ENCODE data around the gene ZNF716. TPM values are rescaled to one million over a fixed set of nuclear protein-coding genes. Genes with fewer than 3 reads are reported as not detected.
"Not testable (repeated sequence)": the region's sequence is repeated elsewhere in the genome, so short reads cannot be mapped to it uniquely, and the experiment has no call there.

The ZNF716 gene
- total RNA-seq = not detected
- long read RNA-seq = 0 reads

- DNase-seq = no peak
- intact Hi-C loops (cut with DNase I, micrococcal nuclease) = no loop called here
- ATAC-seq = no peak
These were observed at the start of gene ZNF716 for GRCh38 chr7:57449904-57450303. Gene ZNF716, plus strand, starts transcription at chr7:57450177. Its CDS starts 112 bp downstream, at chr7:57450289.

DNA sequence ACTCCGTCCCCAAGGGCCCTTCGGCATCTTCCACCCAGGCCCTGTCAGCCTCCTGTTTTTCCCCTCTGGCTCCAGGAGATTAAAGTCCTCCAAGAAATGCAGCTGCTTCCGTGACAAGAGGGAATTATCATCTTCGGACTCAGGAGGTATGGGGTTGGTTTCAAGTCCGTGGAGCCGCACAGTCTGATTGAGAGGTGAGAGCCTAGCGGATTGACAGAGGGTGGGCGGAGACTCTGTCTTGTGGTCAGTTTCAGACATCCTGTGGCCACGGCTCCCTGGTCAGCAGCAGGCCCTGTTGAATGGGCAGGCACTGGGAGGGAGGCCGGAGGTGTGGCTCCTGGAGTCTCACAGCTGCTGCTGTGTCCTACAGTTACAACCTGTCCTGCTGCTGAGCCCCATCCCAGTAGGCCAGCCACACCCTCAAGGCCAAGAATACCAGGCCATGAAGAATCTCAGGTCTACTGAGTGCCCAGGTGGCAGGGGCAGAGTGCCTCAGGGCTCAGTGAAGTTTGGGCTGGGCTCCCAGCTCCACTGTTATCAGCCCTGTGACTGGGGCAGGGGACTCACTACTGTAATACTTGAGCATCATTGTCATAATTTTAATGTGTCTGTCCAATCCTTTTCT is 49.3 kb upstream of the ZNF716 start:
- intact Hi-C loops (cut with DNase I, micrococcal nuclease) = no loop called here
- no peak for DNase-seq
- no peak for ATAC-seq

- intact Hi-C loops (cut with DNase I, micrococcal nuclease); ATAC-seq; DNase-seq: not testable (repeated sequence)
These were observed 46.9 kb upstream of the ZNF716 start for GRCh38 chr7:57403051-57403450.

- intact Hi-C loops (cut with DNase I, micrococcal nuclease) = no loop called here
- DNase-seq = peak; percentile 17 to 44
- ATAC-seq = peak; percentile 58
These were observed 46.2 kb upstream of the ZNF716 start for GRCh38 chr7:57403601-57404342.

DNA sequence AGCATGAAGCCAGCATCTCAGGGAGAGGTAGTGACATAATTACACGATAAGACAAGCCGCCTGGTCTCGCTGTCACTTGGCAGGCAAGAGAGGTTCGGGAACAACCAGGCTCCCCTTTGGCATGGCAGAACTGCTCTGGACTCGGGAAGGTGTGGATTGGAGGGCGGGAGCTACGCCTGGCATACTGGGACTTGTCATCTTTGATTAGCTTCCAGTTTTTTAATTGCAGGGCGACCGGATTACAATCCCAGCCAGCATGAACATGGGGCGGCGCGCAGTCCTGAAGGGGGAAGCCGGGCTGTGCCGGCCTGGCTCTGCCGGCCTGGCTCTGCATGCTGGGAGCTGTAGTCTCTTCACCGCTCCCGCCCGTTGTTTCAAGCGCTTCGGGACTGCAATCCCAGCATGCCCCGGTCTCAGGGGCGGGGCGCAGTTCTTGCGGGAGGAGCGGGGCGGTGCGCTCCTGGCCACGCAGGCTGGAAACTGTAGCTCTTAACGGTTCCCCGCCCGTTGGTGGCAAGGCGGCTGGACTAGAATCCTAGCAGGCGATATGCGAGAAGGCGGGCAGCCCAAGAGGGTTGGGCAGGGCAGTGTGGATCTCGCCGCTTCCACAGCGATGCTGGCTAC is 45.5 kb upstream of the ZNF716 start:
- peak; percentile 48 for ATAC-seq
- peak in 1 of 2 donors; percentile 9 for DNase-seq
- intact Hi-C loops (cut with DNase I, micrococcal nuclease) = no loop called here

DNA sequence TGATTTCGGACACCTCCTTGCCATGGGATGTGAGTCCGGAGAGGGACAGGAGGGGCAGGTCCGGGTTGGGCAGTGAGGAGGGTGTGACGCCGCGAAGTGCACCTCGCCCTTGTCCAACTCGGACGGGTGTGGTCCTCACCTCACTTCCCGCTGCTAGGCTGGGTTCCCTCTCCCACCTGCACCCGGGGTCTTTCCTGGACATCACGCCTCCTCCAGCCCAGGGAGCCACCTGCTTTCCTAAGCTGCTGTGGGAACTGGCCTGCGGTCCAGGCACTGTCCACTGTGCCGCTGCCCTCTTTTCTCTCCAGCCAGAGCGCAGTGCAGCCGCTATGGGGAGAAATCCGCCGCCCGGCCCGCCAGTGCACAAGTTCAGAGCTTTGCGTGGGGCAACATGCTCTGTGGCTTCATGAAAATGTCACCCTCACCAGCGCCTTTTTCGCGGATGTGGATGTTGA is 45.0 kb upstream of the ZNF716 start:
- DNase-seq (no peak), ATAC-seq (no peak)
- intact Hi-C loops (cut with DNase I, micrococcal nuclease) = no loop called here

DNA sequence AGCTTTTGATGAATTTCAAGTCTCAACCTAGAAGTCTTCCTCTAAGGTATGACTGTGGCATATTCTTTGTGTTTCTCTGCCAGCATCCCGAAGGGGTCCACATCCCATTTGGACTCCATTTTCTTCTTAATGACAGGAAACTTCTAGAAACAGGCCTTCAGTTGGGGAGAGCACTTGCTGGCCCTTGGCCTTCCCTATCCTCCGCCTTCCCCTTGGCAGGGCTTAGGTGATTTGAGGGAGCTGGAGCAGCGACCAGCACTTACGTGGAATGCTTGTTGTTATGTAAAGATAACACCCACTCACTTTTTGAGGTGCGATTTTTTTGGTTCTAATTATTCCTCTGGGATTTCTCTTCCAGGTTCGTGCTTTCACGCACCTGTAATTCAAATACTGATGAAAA is 42.9 kb upstream of the ZNF716 start:
- DNase-seq (no peak), ATAC-seq (no peak)
- intact Hi-C loops (cut with DNase I, micrococcal nuclease) = no loop called here

DNA sequence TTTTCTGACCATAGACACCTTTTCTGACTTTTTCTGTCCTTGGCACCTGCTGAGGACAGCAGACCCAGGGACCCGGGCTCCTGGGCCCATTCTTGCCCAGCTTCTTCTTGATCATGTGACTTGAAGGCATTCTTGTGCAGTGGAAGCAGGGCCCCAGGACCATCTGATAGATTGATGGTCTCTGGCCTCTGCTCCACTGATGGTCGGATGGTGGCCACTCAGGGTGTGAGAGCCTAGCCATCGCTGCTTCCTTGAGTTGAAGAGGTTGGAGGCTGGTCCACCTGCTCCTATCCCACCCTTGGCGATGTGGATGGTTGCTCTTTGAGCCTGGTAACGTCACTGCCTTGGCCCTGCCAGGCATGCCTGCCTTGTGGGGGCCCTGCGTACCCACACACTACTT is 37.8 kb upstream of the ZNF716 start:
- ATAC-seq (no peak), DNase-seq (no peak)
- intact Hi-C loops (cut with DNase I, micrococcal nuclease) = no loop called here

DNA sequence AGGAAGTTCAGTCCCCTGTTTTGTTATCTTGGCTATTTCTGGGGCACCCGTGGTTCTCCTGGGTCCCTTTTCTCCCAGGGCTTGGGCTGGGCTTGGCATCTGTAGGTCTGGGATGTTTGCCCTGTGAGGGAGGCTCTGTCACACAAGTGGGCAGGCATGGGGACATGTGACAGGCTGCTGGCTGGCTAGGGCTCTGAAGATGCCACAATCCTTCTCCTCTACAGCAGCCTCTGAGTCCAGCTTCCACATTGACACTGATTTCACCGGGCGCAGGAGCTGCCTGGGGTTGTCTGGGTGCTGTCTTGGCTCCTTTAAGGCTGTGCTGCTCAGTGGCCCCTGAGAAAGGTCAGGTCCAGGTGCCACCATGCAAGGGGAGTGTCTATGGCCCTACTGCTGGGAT is 37.4 kb upstream of the ZNF716 start:
- DNase-seq = no peak
- intact Hi-C loops (cut with DNase I, micrococcal nuclease) = no loop called here
- ATAC-seq = no peak

DNA sequence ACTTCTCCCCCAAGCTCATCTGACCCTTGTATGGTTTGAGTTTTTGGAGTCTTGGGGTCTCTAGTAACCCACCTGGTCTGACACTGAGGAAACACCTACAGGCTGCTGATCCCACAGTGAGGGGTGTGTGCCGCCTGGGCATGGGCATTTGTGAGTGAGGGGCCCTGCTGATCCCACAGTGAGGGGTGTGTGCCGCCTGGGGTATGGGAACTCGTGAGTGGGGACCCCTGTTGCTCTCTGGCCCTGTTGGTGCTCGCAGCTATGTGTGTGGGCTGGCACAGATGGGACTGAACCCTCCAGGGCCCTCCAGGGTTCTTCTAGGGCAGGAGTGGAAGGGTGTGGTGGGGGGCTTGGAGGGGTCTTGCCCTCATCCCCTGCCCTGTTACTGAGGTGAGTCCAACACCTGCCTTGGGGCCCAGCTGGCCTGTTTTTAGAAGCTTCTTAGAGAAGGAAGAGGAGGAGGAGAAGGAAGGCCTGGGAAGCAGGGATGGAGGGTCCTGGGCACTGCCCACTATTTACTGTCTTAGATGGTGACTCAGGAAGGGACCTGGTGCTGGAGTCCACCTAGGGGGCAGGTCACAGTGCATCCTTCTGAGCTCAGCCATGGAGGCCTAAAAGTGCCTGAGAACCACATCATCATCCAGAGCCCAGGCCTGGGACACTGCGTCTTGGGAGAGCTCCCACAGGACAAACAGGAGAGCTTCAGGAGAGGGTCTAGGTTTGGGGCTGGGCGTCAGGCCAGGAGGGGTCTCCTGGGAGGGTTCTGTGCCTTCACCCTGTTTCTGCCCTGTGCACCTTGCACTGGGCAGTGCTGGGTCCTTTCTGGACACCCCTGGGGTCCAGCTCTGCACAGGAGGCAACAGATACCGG is 36.2 kb upstream of the ZNF716 start:
- intact Hi-C loops (cut with DNase I, micrococcal nuclease) = no loop called here
- no peak for ATAC-seq
- no peak for DNase-seq

DNA sequence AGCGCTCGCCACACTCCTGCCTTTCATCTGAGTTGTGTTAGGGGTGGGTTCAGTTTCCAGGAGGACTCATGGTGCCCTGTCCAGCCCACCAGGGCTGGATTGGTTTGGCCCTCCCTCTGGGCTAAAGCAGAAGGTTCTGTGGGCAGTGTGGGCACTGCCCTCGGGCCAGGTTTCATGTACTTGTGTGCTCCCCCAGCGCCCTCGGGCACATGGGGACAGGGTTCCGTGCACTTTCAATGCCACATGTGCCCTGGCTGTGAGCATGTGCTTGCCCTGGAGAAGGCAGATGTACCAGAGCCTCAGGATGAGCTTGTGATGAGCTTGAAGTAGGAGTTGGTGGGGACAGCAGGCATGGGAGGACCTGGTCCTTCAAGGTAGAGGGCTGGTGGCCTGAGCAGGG is 35.6 kb upstream of the ZNF716 start:
- intact Hi-C loops (cut with DNase I, micrococcal nuclease) = no loop called here
- no peak for DNase-seq
- no peak for ATAC-seq

DNA sequence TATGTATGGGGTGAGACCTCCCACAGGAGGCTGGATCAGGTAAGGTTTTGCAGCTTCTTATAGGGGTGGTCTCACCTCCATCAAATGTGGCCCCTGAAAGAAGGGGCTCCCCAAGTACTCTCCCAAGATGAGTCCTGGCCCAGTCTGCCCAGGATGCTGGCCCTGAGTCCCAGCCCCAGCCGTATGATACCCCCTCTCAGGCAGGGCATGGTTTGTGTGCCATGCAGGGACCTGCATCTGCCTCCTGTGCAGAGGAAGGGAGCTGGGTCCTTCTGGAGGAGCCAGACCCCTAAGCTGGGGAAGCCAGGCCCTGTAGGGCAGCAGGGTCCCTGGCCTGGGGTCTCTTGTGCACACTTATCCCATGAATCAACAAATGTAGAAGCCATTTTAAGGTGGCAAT is 35.1 kb upstream of the ZNF716 start:
- DNase-seq (no peak), ATAC-seq (no peak)
- intact Hi-C loops (cut with DNase I, micrococcal nuclease) = no loop called here

DNA sequence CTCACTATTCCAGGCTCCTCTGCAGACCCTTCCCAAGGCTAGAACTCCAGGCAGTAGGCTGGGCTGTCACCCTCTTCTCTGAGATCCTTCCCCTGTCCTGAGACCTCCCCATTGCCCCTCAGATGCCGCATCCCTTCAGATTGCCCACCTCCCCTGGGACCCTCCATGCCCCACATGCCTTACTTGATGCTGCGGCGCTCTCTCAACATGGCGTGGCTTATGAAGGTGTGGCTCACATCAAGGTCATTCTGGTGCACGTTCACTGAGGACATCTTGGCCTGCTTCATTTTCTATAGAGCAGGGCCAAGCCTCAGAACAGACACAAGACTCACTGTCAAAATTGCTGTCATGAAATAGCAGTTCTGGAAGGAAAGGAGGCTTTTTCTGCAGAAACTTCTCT is 34.7 kb upstream of the ZNF716 start:
- intact Hi-C loops (cut with DNase I, micrococcal nuclease) = no loop called here
- ATAC-seq (no peak), DNase-seq (no peak)

DNA sequence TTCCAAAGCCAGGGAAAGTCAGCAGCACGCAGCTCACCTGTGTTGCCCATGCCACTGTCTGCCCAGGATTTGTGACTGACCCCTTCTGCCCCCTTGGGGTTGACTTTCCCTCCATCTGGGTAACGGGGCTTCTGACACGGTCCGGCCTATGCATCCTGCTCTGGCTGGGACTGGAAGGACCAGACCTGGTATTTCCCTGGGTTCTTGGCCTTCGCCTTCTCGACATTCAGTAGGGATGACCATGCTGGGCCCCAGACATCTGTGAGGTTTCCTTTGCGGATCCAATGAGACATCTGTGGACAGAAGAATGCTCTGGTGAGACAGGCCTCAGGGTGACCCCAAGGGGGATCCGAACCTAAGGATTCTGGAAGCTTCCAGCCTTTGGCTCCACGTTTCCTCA is 34.2 kb upstream of the ZNF716 start:
- intact Hi-C loops (cut with DNase I, micrococcal nuclease) = no loop called here
- no peak for DNase-seq
- ATAC-seq = no peak

DNA sequence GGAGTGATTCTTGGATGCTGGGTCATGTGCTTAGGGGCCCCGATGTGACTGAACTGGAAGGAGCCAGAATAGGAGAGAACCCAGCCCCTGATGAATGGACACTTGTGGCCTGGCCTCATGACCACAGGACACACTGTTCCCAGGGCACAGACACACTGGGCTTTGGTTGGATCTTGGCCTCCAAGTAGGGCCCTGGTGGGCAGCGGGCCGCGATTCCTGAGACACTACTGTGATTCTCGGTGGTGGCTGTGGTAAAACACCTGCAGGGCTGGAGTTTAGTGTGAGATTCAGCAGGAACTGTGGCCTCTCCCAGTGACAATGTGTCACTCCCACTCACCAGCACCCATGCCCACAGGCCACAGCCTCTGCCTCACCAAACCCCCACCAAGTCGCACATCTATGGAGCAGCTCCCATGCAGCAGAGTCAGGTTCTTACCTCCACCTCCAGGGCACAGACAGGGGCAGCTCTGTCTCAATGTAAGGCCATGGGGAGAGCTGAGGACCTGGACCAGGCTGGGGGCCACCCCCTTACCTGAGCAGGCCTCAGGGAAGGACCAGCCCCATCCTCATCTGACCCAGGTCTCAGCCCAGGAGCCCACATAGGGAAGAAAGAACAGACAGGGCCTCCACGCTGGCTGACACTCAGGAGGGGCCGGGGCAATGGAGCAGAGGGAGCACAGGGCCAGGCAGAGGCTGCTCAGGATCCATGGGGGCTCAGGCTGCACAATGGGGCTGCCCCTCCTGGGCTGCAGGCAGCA is 33.2 kb upstream of the ZNF716 start:
- no peak for DNase-seq
- ATAC-seq = no peak
- intact Hi-C loops (cut with DNase I, micrococcal nuclease) = no loop called here

DNA sequence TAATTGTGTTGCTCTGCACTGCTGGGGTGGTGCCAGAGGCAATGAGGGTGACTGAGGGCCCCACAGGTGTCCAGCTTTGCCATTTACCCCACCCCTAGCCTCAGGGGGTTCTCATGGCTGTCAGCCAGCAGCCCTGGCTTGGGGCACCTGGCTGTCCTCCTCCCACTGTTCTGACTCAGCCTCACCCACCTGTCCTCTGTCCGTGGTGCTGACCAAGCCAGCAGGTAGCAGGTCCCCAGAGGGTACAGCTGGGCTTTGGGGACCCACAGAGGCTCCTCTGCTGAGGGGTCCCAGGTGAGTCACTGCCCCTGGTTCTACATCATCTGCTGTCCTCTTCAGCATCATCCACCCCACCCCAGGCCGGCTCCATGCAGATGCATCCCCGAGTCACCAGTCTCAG is 32.2 kb upstream of the ZNF716 start:
- ATAC-seq = no peak
- intact Hi-C loops (cut with DNase I, micrococcal nuclease) = no loop called here
- DNase-seq = no peak

GRCh38 chr7:57423768-57424167 is 26.2 kb upstream of the ZNF716 start:
- no peak for ATAC-seq
- no peak for DNase-seq
- intact Hi-C loops (cut with DNase I, micrococcal nuclease) = no loop called here

GRCh38 chr7:57424515-57425238 is 25.3 kb upstream of the ZNF716 start:
- intact Hi-C loops (cut with DNase I, micrococcal nuclease) = no loop called here
- DNase-seq = no peak
- no peak for ATAC-seq

Data from left colon (tissue), 2 donors.